Lower leg skin (tissue), 4 donors: ENCODE measurements around the gene SLC2A6. TPM values are rescaled to one million over a fixed set of nuclear protein-coding genes. Genes with fewer than 3 reads are reported as not detected.

Experiments used
- DNase-seq, 2 donors: peaks; one replicate each; pipeline ENCODE4 v3.0.0-alpha.2; 2019; ENCODE audit warnings: low spot score in 2 of 2
- H3K4me3 ChIP-seq: fragments of 200-600 bp; sonication (generic); 2 replicates; pipeline ENCODE4 v1.5.1; 2017; ENCODE audit warnings: mild to moderate bottlenecking, low read depth; ENCODE audit not compliant: poor library complexity, severe bottlenecking
- CTCF ChIP-seq, 3 donors: fragments of 450-650 bp; IDR thresholded peaks; one replicate each; pipeline ENCODE4 v1.5.1; 2016; ENCODE audit warnings: antibody characterized with exemption in 3 of 3, mild to moderate bottlenecking in 3 of 3, moderate library complexity in 2 of 3
- POLR2A ChIP-seq, 2 donors: fragments of 450-650 bp; IDR thresholded peaks; one replicate each; pipeline ENCODE4 v1.6.1; 2016 to 2017; ENCODE audit warnings: antibody characterized with exemption in 2 of 2, mild to moderate bottlenecking in 1 of 2, moderate library complexity in 1 of 2
- WGBS, 2 donors: methylation state at CpG; one replicate each; pipeline ENCODE4 v1.1.5; 2018; 5-methylcytosine and 5-hydroxymethylcytosine counted together
- intact Hi-C: fragments of 100-400 bp; cut with DNase I; formaldehyde crosslinking; loops from one replicate; pipeline ENCODE4 v1.15.0; 2023; ENCODE audit warnings: low total_unique reads
- total RNA-seq, 4 donors: library from RNA; depleted of rRNA; stranded (reverse); fragments of >200 nt; gene quantifications; one replicate each; pipeline ENCODE4 v1.1.0, GENCODE V29; 2016

The SLC2A6 gene
- total RNA-seq, 4 donors from 2014 or later, result 0.54 to 1.0 TPM; not detected in 2

- 61 to 86% methylated on average over 12 of the region's 12 CpGs for WGBS, 2 donors
- intact Hi-C loops, result no loop called here
- no peak overlapping the region for H3K4me3 ChIP-seq
- DNase-seq, result no peak
- TF ChIP-seq POLR2A (IDR thresholded peaks at IDR 0.05) (no peak), CTCF (IDR thresholded peaks at IDR 0.05) (no peak)
Measured at GRCh38 chr9:133440874-133441273, 38.0 kb downstream of the SLC2A6 start.

DNA sequence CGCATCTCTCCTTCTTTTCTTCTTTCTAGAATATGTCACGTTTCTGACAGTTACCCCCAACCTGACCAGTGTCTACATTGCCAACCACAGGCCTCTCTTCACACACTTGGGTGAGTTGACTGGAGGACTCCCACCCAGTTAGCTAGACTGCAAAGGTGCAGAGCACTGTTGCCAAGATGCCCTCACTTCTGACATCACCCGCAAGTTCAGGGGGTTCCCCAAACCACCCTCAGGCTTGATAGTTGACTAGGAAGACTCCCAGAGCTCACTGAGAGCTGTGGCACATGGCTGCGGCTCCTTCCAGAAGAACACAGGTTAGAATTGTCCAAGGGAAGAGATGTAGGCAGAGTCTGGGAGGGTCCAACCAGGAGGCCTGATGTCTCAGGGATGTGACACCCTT is 39.6 kb downstream of the SLC2A6 start:
- 62 to 83% methylated on average over 4 of the region's 4 CpGs for WGBS, 2 donors
- no peak for TF ChIP-seq CTCF (IDR thresholded peaks at IDR 0.05)
- TF ChIP-seq POLR2A (IDR thresholded peaks at IDR 0.05), result no peak
- DNase-seq, result no peak
- no peak overlapping the region for H3K4me3 ChIP-seq
- intact Hi-C loops, result no loop called here

- TF ChIP-seq CTCF (IDR thresholded peaks at IDR 0.05) (no peak), POLR2A (IDR thresholded peaks at IDR 0.05) (no peak)
- no peak overlapping the region for H3K4me3 ChIP-seq
- no peak for DNase-seq
- 83 to 86% methylated on average over 14 to 18 of the region's 20 CpGs for WGBS, 2 donors
- intact Hi-C loops, result no loop called here
Measured at GRCh38 chr9:133437753-133438531, 41.0 kb downstream of the SLC2A6 start.

DNA sequence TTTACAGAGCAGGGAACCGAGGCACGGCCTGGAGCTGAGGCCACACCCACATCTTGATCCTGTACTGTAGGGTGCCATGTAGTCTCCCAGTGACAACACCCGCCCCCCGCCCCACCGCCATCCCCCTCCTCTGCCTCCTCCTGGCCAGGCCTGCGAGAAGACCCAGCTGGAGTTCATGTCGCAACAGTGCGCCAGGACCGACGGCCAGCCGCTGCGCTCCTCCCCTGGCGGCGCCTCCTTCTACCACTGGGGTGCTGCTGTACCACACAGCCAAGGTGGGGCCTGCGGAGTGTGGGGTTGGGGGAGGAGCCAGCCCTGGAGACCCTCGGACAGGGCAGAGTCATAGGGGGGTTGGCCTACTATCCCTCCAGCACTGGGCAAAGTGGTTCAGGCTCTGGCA is 42.2 kb downstream of the SLC2A6 start:
- intact Hi-C loops, result no loop called here
- H3K4me3 ChIP-seq, result no peak overlapping the region
- WGBS, 2 donors, result 87 to 91% methylated on average over 6 to 15 of the region's 16 CpGs
- TF ChIP-seq POLR2A (IDR thresholded peaks at IDR 0.05), result no peak
- TF ChIP-seq CTCF (IDR thresholded peaks at IDR 0.05), result no peak
- DNase-seq, result no peak

GRCh38 chr9:133433351-133433843 is 45.5 kb downstream of the SLC2A6 start:
- DNase-seq, result no peak
- intact Hi-C loops, result no loop called here
- H3K4me3 ChIP-seq, result no peak overlapping the region
- TF ChIP-seq POLR2A (IDR thresholded peaks at IDR 0.05) (no peak), CTCF (IDR thresholded peaks at IDR 0.05) (no peak)
- WGBS, 2 donors, result 90 to 91% methylated on average over 10 of the region's 11 CpGs
